Endometrial microvascular endothelial cells (primary cell): ENCODE data around the gene UBR3. TPM values are rescaled to one million over a fixed set of nuclear protein-coding genes. Genes with fewer than 3 reads are reported as not detected.
"Not testable (repeated sequence)": the region's sequence is repeated elsewhere in the genome, so short reads cannot be mapped to it uniquely, and the experiment has no call there.

ENCODE experiments used
- in situ Hi-C: cut with HindIII; loops from 2 replicates; pipeline ENCODE4 v1.10.0; 2017; ENCODE audit warnings: low sequenced_read_pairs, low pct_unique_long_range_greater_than_20kb; ENCODE audit errors: inconsistent ontology term
- total RNA-seq: library from RNA; depleted of rRNA; stranded (reverse); fragments of >200 nt; gene quantifications from one replicate; pipeline ENCODE4 v1.2.3, GENCODE V29; 2015; ENCODE audit errors: inconsistent ontology term

UBR3 gene
- total RNA-seq, 1 donor from 2014 or later = 33.1 TPM

DNA sequence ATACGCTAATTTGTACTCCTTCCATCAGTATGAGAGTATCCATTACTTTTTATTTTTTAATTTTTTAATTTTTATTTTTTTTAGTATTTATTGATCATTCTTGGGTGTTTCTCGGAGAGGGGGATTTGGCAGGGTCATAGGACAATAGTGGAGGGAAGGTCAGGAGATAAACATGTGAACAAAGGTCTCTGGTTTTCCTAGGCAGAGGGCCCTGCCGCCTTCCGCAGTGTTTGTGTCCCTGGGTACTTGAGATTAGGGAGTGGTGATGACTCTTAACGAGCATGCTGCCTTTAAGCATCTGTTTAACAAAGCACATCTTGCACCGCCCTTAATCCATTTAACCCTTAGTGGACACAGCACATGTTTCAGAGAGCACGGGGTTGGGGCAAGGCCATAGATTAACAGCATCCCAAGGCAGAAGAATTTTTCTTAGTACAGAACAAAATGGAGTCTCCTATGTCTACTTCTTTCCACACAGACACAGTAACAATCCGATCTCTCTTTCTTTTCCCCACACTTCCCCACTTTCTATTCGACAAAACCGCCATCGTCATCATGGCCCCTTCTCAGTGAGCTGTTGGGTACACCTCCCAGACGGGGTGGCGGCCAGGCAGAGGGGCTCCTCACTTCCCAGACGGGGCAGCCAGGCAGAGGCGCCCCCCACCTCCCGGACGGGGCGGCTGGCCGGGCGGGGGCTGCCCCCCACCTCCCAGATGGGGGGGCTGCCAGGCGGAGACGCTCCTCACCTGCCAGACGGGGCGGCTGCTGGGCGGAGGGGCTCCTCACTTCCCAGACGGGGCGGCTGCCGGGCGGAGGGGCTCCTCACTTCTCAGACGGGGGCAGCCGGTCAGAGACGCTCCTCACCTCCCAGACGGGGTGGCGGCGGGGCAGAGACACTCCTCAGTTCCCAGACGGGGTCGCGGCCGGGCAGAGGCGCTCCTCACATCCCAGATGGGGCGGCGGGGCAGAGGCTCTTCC is 28.3 kb downstream of the UBR3 start:
- in situ Hi-C loops = not testable (repeated sequence)

DNA sequence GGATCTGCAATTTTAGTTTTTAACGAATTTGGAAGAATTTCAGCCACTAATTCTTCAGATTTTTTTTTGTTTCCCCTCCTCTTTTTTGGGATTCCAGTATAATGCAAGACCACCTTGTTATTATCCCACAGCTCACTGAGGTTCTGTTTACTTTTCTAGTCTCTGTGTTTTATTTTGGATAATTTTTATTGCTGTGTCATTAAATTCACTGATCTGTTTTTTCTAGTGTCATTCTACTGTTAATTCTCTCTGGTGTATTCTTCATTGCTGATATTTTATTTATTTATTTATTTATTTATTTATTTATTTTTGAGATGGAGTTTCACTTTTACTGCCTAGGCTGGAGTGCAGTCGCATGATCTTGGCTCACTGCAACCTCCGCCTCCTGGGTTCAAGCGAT is 32.2 kb downstream of the UBR3 start:
- in situ Hi-C loops = no loop called here

DNA sequence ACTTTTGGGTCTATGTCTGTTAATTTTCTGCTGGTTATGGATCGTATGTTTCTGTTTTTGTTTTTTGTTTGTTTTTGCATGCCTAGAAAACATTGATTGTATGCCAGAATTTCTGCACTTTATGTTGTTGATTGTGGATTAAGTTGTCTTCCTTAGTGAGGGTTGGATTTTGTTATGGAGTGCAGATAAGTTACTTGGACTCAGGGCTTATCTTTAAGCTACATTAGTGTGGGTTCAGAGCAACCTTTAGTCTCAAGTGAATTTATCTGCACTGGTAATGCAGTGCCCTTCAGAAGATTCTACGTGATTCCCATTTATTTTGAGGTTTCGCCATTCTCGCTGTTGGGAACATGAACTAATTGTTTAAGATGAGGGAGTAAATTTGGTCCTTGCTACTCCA is 32.9 kb downstream of the UBR3 start:
- in situ Hi-C loops = no loop called here

DNA sequence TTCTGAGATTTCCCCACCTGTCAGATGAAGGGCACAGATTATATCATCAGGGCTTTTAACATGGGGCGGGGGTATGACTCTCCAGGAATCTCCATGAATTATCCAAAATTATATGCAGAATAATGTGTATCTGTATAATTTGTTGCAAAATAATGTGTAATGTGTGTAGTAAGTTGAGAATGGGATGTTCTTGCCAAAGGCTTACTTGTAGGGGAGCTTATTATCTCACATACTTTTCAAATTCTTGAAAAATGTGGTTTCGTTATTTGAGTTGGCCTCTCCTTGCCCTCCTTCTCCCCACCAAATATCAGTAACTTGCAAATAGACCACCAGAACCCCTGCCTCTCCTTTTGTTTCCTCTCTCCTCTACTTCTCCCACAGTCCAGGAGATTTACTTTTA is 35.6 kb downstream of the UBR3 start:
- in situ Hi-C loops = no loop called here

DNA sequence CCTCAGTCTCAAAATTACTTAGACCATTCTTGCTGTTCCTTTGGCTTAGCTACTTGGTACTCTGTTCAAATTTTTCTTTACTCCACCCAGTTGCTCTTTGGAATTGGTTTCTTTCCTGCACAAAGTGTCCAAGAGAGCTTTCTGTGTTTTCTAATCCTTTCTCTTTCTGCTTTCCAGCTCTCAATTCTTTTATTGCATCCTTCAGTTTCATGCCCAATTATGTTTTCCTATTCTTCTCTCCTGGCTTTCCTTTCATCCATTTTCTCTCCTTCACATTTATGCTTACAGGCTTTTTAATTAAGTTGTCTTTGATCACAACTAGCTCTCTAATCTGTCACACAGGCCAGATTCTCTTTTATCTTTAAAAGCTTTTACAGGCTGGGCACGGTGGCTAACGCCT is 38.2 kb downstream of the UBR3 start:
- in situ Hi-C loops = no loop called here

DNA sequence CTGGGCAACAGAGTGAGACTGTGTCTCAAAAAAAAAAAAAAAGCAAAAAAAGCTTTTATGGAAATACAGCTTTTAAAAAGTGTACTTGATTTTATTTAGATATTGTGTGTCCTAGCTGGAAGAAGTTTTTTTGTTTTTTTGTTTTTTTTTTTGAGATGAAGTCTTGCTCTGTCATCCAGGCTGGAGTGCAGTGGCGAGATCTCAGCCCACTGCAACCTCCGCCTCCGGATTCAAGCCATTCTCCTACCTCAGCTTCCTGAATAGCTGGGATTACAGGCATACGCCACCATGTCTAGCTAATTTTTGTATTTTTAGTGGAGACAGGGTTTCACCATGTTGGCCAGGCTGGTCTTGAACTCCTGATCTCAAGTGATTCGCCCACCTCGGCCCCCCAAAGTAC is 39.0 kb downstream of the UBR3 start:
- in situ Hi-C loops = not testable (repeated sequence)

DNA sequence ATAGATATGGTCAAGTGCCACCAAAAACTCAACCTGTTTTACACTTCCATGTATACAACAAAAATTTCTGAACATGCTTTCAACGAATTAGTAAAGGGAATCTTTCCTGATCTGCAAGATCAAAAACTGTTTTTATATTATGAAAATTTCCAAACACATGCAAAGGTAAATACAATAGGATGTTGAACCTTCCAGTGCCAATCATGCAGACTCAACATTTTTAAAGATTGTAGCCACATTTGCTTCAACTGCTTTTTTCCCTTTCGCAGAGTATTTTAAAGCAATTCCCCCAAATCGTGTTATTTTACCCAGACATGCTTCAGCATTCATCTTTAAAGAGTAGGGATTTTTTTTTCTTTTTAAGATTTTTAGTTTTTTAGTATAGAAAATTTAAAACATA is 40.3 kb downstream of the UBR3 start:
- in situ Hi-C loops = no loop called here

DNA sequence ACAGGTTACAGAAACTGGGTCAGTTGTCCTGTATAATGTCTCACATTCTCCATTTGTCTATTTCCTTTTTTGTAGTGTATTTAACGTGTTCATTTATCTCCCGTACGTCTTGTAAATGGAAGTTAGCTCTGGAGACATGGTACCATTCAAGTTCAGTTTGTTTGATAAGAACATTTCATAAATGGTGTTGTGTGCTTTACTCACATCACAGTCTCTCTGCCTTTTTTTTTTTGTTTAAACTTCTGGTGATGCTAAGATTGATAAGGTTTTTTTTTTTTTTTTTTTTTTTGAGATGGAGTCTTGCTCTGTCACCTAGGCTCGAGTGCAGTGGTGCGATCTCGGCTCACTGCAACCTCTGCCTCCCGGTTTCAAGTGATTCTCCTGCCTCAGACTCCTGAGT is 41.7 kb downstream of the UBR3 start:
- in situ Hi-C loops = no loop called here

DNA sequence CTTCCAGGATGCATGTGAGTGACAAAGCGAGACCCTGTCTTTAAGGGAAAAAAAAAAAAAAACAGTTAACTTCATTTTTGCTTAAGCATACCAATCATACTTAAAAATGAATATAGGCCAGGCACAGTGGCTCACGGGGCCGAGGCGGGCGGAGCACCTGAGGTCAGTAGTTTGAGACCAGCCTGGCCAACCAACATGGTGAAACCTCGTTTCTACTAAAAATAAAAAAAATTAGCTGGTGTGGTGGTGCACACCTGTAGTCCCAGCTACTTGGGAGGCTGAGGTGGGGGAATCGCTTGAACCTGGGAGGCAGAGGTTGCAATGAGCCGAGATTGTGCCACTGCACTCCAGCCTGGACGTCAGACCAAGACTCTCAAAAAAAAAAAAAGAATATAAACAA is 44.1 kb downstream of the UBR3 start:
- in situ Hi-C loops = not testable (repeated sequence)

DNA sequence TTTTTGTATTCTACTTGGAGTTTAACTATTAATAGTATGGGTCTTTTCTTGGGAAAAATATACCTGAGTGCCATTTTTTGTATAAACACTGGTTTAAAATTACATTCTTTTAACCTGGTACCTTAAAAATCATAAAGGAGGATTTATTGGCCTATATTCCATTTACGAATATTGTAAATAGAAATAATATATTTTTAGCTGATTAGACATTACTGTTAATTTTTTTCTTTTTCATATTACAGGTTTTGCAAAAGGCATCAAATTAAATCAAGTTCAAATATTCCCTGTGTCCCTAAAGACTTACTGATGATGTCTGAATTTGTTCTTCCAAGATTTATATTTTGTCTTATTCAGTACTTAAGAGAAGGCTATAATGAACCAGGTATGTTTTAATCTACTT is 44.7 kb downstream of the UBR3 start:
- in situ Hi-C loops = no loop called here

DNA sequence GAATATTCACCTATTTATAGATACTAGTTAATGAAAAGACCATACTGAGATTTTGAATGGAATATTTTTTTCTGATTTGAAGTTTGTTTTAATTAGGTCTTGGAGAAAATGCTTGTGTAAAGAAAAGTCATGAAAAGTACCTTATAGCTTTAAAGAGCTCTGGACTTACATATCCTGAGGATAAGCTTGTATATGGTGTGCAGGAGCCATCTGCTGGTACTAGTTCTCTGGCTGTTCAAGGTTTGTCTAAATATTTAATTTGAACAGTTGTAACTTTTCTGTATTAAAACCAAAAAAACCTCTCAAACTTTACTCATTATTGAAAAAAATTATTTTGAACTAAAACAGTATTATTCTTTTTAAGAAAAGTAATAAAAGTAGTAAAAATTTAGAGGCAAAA is 50.1 kb downstream of the UBR3 start:
- in situ Hi-C loops = no loop called here

DNA sequence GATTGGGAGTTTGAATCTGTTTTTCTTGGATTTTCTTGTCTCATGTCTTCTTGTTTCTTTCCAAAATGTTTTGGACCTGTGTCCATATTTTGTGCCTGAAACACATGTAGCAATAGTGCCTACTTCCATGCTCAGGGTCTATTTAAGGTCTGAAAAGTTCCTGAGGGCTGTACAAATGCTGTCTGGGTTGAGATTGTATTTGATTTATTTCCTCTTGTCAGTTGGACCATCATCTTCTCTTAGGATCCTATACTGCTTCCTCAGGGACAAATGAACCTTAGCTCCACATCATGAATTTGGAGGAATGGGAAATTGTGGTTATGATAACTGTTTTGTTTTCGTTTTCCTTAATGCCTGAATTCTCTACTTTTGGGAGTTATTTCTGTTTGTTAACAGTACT is 59.9 kb downstream of the UBR3 start:
- in situ Hi-C loops = no loop called here

DNA sequence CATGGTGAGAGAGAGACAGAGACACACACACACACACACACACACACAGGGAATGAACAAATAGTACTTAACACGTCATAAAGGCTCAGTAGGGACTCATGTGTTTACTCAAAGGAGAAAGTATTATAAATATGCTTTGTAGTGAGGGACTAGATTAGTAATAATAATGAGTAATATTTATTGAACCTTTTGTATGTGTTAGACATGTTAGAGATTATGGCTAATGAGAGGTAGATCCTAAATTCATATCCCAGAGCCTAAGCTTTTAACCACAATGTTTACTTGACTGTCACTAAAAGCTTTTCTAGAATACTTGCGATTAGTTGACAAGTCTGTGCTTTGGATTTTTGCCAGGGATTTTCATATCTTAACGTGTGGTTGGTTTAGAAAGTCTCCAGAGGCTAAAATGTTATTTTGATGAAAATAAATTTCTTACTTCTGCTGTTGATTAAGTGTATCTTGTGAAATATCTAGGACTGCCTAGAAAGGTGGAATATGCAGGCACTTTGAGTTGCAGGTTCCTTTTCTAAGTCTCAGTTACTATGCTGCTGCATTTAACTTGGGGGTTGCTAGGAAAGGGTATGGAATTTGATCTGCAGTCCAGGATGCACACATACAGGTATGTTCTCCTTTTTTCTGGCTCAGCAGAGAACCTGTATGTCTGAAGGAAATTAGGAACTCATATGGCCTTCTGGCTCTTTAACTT is 64.5 kb downstream of the UBR3 start:
- in situ Hi-C loops = no loop called here

DNA sequence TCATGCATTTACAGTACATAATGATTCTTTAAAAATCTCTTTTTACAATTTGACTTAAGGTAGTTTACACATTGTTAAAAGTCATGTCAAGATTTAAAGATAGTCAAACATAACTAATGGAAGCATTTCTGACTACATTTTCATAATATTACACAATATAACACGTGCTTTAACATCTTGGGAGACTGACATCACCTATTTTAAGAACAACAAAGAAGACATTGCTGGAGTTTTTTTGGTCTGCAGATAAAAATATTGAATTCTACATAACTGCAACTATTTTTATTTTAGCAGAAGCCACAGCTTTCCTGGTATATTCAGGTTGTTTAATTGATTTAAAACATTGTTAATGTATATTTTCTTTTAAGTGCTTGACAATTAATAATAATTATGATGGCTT is 65.7 kb downstream of the UBR3 start:
- in situ Hi-C loops = no loop called here

DNA sequence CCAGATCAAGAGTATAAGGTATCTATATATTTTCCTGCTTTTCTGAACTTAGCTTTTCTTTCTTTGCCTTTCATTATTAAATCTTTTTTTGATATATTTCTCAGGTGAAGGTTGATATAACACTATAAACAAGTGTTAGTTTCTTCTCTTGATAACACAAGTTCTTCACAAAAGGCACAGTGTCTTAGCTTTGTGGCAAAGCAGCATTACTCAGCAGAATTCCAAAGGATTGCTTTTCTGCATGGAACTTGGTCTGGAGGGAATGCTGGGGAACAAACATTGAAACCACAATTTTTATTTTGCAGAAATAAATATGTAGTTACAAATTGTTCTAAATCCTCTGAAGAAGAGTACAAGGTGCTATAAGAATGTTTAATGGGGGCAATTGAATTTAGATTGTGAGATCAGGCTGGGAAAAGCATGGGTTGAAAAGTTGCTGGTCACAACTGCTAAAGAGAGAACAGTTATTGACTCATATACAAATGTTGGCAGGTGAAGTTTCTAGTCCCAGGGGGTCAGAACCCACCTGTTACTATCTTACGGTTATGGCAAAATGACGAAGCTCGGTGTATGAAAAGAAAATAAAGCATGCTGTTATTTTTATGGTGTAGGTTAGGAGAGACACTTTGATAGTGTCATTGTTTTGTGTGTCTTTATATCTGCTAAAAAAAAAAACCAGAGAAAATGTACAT is 68.2 kb downstream of the UBR3 start:
- in situ Hi-C loops = no loop called here

DNA sequence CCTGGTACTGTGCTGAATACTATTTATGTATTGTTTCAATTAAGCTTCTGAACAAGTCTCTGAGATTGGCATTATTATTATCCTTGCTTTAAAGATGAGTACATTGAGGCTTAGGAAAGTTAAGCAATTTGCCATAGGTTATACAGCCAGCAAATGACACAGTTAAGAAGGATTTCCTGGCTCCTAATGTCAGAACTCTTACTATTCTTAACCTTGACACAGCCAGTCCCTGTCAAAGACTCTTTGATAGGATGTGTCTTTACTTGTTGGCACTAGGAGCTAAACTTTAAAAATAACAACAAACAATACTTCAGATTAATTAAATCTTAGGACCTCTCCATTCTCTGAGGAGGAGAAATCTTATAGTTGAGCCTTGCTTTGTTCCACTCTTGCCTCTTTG is 70.6 kb downstream of the UBR3 start:
- in situ Hi-C loops = no loop called here

DNA sequence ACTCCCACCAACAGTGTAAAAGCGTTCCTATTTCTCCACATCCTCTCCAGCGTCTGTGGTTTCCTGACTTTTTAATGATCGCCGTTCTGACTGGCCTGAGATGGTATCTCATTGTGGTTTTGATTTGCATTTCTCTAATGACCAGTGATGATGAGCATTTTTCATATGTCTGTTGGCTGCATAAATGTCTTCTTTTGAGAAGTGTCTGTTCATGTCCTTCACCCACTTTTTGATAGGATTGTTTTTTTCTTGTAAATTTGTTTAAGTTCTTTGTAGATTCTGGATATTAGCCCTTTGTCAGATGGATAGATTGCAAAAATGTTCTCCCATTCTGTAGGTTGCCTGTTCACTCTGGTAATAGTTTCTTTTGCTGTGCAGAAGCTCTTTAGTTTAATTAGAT is 72.8 kb downstream of the UBR3 start:
- in situ Hi-C loops = not testable (repeated sequence)

DNA sequence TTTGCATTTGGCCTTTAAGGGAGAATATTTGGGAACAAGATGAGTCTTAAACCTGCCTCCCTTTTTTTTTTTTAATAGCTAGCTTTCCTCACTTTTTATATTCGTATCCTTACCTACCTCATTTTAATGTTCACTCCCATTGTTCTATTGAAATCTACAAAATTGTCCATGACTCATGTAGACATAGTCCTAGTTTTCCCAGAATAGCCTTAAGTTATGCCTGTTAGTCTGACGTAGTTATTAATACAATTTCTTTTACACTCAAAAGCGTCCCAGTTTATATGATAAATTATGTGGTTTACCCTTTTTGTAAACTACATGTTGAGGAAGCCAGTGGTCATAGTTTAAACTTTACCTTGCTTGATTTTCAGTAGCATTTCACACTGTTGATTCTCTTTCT is 73.4 kb downstream of the UBR3 start:
- in situ Hi-C loops = no loop called here

DNA sequence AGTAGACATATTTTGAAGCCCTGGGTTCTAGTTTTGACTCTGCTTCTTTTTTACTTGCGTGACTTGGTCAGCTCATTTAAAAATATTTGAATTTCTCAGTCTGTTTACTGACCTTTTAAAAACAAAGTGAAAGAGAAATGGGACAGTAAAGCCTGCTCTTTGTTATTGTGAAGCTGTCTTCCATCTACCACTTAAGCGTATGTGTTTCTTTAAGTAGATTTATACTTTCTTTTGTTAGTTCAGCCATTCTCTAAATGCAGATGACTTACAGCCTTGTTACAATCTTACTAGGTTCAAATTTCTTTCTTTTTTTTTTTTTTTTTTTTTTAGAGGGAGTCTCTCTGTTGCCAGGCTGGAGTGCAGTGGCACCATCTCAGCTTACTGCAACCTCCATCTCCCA is 79.5 kb downstream of the UBR3 start:
- in situ Hi-C loops = no loop called here

DNA sequence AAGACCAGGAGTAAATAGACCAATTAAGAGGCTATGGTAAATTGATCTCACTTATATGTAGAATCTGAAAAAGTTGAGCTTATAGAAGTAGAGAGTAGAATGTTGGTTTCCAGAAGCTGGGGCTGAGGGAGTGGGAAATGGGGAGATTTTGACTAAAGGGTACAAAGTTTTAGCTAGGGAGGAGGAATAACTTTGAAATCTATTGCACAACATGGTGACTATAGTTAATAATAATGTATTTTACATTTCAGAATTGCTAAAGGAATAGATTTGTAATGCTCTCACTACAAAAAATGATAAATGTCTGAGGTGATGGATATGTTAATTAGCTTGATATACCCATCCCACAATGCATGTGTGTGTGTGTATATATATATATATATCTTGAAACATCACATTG is 82.1 kb downstream of the UBR3 start:
- in situ Hi-C loops = no loop called here
